ENCODE data around the gene C1QTNF6. TPM values are rescaled to one million over a fixed set of nuclear protein-coding genes. Genes with fewer than 3 reads are reported as not detected.

The C1QTNF6 gene
- polyA plus RNA-seq, 1 of the 3 experiments (the other 2 are of a cell fraction), result 47.7 TPM

DNA sequence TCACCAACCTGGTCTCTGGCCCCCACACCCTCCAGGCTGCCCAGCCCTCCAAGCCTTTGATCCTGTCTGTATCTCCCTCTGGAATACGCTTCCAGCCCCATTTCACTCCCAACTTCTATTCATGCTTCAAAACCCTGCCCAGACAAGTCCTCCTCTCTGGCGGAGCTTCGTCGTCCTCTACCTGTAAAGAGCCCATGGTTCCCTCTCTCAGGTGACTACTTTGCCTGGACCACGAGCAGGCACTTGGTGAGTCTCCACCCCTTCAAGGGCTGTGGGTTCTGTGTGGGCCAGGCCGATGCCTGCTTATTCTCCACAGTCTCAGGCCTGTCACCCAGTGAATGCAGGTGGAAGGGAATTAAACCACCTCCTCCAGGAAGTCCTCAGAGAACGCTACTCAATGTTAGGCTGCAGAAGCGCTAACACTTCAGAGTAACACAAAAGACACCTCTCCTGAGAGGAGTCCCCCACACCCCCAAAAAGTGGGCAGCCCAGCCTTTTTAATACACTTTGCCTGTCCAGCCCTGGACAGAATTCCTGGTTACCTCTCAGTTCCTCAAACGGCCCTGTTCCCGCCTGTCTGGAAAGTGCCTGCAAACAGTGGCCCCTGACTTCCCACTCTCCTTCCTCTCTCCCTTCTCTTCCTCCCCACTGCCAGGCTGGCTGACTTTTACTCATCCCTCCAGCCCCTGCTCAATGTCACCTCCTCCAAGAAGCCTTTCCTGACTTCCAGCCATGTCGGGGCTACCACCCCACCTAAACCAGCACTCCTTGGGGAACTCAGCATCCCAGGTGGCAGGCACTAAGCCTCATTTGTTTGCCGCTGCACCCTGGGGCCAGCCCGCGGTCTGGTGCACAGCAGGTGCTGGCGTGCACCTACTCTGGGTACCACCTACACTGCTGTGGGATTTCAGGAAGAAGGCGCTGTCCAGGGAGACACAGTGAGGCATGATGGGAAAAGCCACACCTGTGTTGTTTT is 47.0 kb upstream of the C1QTNF6 start:
- Histone ChIP-seq H3K9ac (no peak overlapping the region), H3F3A (replicated peaks; ENCODE audit: insufficient read depth) (peaks cover 3% of the 10 kb centered on the region), H3K9me2 (no peaks in the 10 kb centered on the region), H3K4me1 (ENCODE audit: control insufficient read depth in 1 of 2, insufficient read depth in 2 of 2, low read depth in 1 of 2, low read length in 1 of 2) (no peaks in the 10 kb centered on the region; a peak in 1 of 4 replicates), H4K20me1 (ENCODE audit: insufficient read depth) (no peaks in the 10 kb centered on the region), H3K4me3 (ENCODE audit: low read depth in 2 of 2, low read length in 1 of 2) (no peak overlapping the region), H2AFZ (ENCODE audit: low read depth) (no peak overlapping the region), H3K27me3 (ENCODE audit: insufficient read depth) (no peaks in the 10 kb centered on the region), H3K36me3 (replicated peaks in 1 of 2; ENCODE audit: control insufficient read depth in 1 of 2, insufficient read depth in 2 of 2, low read length in 1 of 2) (no peaks in the 10 kb centered on the region), H3K4me2 (no peak overlapping the region), H3K79me2 (ENCODE audit: insufficient read depth) (no peaks in the 10 kb centered on the region), H3K9me3 (no peaks in the 10 kb centered on the region), H3K27ac (ENCODE audit: low read depth in 2 of 2, low read length in 1 of 2) (no peak overlapping the region)
- no peak for DNase-seq
- WGBS (ENCODE audit: low lambda C conversion rate), result 89% methylated on average over 16 of the region's 16 CpGs
- no peak for TF ChIP-seq RXRA (IDR thresholded peaks at IDR 0.05; ENCODE audit: borderline replicate concordance, low read depth)
- TF ChIP-seq YY1 (IDR thresholded peaks at IDR 0.05; ENCODE audit: low read depth), result no peak
- TF ChIP-seq, protein P1, sequence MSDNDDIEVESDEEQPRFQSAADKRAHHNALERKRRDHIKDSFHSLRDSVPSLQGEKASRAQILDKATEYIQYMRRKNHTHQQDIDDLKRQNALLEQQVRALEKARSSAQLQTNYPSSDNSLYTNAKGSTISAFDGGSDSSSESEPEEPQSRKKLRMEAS (IDR thresholded peaks at IDR 0.05; ENCODE audit: low read depth), result no peak
- POLR2A ChIA-PET, result no interaction called here
- CTCF ChIA-PET, result interaction anchor here (1.1 kb wide), 1 partner anchor 25 kb away, joined by 4 read pairs; no protein-coding TSS in a partner anchor

- Histone ChIP-seq H3K4me1 (ENCODE audit: control insufficient read depth in 1 of 2, insufficient read depth in 2 of 2, low read depth in 1 of 2, low read length in 1 of 2) (peaks cover 9 to 10% of the 10 kb centered on the region in 2 experiments; a peak in 3 of 4 replicates), H3K4me2 (no peak overlapping the region), H3K79me2 (ENCODE audit: insufficient read depth) (no peaks in the 10 kb centered on the region), H3K9me3 (no peaks in the 10 kb centered on the region), H3K27me3 (ENCODE audit: insufficient read depth) (no peaks in the 10 kb centered on the region), H4K20me1 (ENCODE audit: insufficient read depth) (no peaks in the 10 kb centered on the region), H3K9me2 (no peaks in the 10 kb centered on the region), H3F3A (replicated peaks; ENCODE audit: insufficient read depth) (peaks cover 9% of the 10 kb centered on the region), H3K36me3 (replicated peaks in 1 of 2; ENCODE audit: control insufficient read depth in 1 of 2, insufficient read depth in 2 of 2, low read length in 1 of 2) (no peaks in the 10 kb centered on the region), H3K4me3 (ENCODE audit: low read depth in 2 of 2, low read length in 1 of 2) (no peak overlapping the region), H3K9ac (no peak overlapping the region), H3K27ac (ENCODE audit: low read depth in 2 of 2, low read length in 1 of 2) (no peak overlapping the region), H2AFZ (ENCODE audit: low read depth) (no peak overlapping the region)
- CTCF ChIA-PET, result interaction anchor here (1.1 to 5.9 kb wide), 2 partner anchors 26 kb away, joined by 4 to 52 read pairs; no protein-coding TSS in a partner anchor
- POLR2A ChIA-PET, result no interaction called here
- 67% methylated on average over 14 of the region's 27 CpGs for WGBS (ENCODE audit: low lambda C conversion rate)
- TF ChIP-seq CHD2 (IDR thresholded peaks at IDR 0.05; ENCODE audit: low read length, partially characterized antibody), result no peak
- TF ChIP-seq, protein P2, sequence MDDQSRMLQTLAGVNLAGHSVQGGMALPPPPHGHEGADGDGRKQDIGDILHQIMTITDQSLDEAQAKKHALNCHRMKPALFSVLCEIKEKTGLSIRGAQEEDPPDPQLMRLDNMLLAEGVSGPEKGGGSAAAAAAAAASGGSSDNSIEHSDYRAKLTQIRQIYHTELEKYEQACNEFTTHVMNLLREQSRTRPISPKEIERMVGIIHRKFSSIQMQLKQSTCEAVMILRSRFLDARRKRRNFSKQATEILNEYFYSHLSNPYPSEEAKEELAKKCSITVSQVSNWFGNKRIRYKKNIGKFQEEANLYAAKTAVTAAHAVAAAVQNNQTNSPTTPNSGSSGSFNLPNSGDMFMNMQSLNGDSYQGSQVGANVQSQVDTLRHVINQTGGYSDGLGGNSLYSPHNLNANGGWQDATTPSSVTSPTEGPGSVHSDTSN (IDR thresholded peaks at IDR 0.05), result no peak
- TF ChIP-seq NFIC (IDR thresholded peaks at IDR 0.05; ENCODE audit: borderline replicate concordance), result no peak
- no peak for TF ChIP-seq POLR2AphosphoS5 (IDR thresholded peaks at IDR 0.05; ENCODE audit: low read depth, low read length)
- TF ChIP-seq, protein P3, sequence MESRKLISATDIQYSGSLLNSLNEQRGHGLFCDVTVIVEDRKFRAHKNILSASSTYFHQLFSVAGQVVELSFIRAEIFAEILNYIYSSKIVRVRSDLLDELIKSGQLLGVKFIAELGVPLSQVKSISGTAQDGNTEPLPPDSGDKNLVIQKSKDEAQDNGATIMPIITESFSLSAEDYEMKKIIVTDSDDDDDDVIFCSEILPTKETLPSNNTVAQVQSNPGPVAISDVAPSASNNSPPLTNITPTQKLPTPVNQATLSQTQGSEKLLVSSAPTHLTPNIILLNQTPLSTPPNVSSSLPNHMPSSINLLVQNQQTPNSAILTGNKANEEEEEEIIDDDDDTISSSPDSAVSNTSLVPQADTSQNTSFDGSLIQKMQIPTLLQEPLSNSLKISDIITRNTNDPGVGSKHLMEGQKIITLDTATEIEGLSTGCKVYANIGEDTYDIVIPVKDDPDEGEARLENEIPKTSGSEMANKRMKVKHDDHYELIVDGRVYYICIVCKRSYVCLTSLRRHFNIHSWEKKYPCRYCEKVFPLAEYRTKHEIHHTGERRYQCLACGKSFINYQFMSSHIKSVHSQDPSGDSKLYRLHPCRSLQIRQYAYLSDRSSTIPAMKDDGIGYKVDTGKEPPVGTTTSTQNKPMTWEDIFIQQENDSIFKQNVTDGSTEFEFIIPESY (IDR thresholded peaks at IDR 0.05; ENCODE audit: borderline replicate concordance, low read depth), result no peak
- TF ChIP-seq TAF1 (IDR thresholded peaks at IDR 0.05; ENCODE audit: borderline replicate concordance, low read depth, low read length), result no peak
- TF ChIP-seq RFX5 (IDR thresholded peaks at IDR 0.05; ENCODE audit: low read length), result no peak
- TF ChIP-seq FOXJ3 (CRISPR knock-in tag; IDR thresholded peaks at IDR 0.05), result no peak
- TF ChIP-seq RXRA (IDR thresholded peaks at IDR 0.05; ENCODE audit: borderline replicate concordance, low read depth), result no peak
- TF ChIP-seq IRF3 (IDR thresholded peaks at IDR 0.05; ENCODE audit: low read depth, low read length), result no peak
- TF ChIP-seq USF2 (IDR thresholded peaks at IDR 0.05; ENCODE audit: borderline replicate concordance, low read depth, low read length), result no peak
- TF ChIP-seq, protein P1 (IDR thresholded peaks at IDR 0.05; ENCODE audit: low read depth), result no peak
- no peak for TF ChIP-seq JUND (IDR thresholded peaks at IDR 0.05)
- no peak for TF ChIP-seq GABPA (IDR thresholded peaks at IDR 0.05; ENCODE audit: low read depth)
- TF ChIP-seq SMC3 (IDR thresholded peaks at IDR 0.05; ENCODE audit: low read depth, low read length), result no peak
- no peak for TF ChIP-seq SIN3A (IDR thresholded peaks at IDR 0.05; ENCODE audit: borderline replicate concordance, low read depth, low read length)
- DNase-seq, result peak; percentile 24
These were observed 45.9 kb upstream of the C1QTNF6 start for GRCh38 chr22:37233751-37234631.
